Aorta (tissue), 5 donors: ENCODE results near the gene HOXA4. TPM values are rescaled to one million over a fixed set of nuclear protein-coding genes. Genes with fewer than 3 reads are reported as not detected.

Source experiments
- ATAC-seq: fragments of 200-7000 bp; cut with Tn5 transposase; one replicate; pipeline ENCODE4 v1.9.1; 2022; ENCODE audit warnings: moderate library complexity; ENCODE audit not compliant: low FRiP score
- DNase-seq, 2 donors: peaks; one replicate each; pipeline ENCODE4 v3.0.0-alpha.2; 2020
- H3K27ac ChIP-seq, 2 donors: one replicate each; pipeline ENCODE4 v1.5.1; 2013; ENCODE audit warnings: low read length in 2 of 2, mild to moderate bottlenecking in 2 of 2, moderate library complexity in 2 of 2, control low read depth in 1 of 2, inconsistent platforms in 1 of 2, low read depth in 1 of 2
- H3K27me3 ChIP-seq, 2 donors: one replicate each; pipeline ENCODE4 v1.6.1; 2013; ENCODE audit warnings: control low read depth in 1 of 2, low read length in 1 of 2, mild to moderate bottlenecking in 1 of 2, moderate library complexity in 1 of 2; ENCODE audit not compliant: insufficient read depth in 2 of 2, control insufficient read depth in 1 of 2
- H3K36me3 ChIP-seq, 2 donors: one replicate each; pipeline ENCODE4 v1.6.1; 2013; ENCODE audit warnings: control low read depth in 1 of 2, low read length in 1 of 2, mild to moderate bottlenecking in 1 of 2; ENCODE audit not compliant: insufficient read depth in 2 of 2, control insufficient read depth in 1 of 2
- H3K4me1 ChIP-seq, 2 donors: one replicate each; pipeline ENCODE4 v1.6.1; 2013; ENCODE audit warnings: low read length in 2 of 2, control low read depth in 1 of 2, mild to moderate bottlenecking in 1 of 2, moderate library complexity in 1 of 2; ENCODE audit not compliant: insufficient read depth in 2 of 2, control insufficient read depth in 1 of 2
- H3K4me3 ChIP-seq, 2 donors: one replicate each; pipeline ENCODE4 v1.5.1; 2013; ENCODE audit warnings: low read length in 2 of 2, control low read depth in 1 of 2, mild to moderate bottlenecking in 1 of 2
- H3K9me3 ChIP-seq: one replicate; pipeline ENCODE4 v1.6.1; 2013; ENCODE audit warnings: mild to moderate bottlenecking, low read length; ENCODE audit not compliant: control insufficient read depth
- WGBS, 2 donors: extraction: QIAGEN DNeasy Blood & Tissue Kit; methylation state at CpG; one replicate each; pipeline ENCODE4 v1.1.7; 2013; 5-methylcytosine and 5-hydroxymethylcytosine counted together
- intact Hi-C, 2 donors: fragments of 100-400 bp; cut with DNase I; formaldehyde crosslinking; loops; one replicate each; pipeline versions ENCODE4 v1.14.2 to v1.15.0; 2022
- polyA plus RNA-seq, 2 donors: library from polyadenylated mRNA; stranded (reverse); fragments of 200-250 nt; gene quantifications; one replicate each; pipeline ENCODE4 v1.2.3, GENCODE V29; 2013
- total RNA-seq, 2 donors: library from RNA; stranded (reverse); fragmentation: NEBNext Ultra II Directional; extraction: Animal tissue kit (Norgen Biotek cat#: 25700); gene quantifications; one replicate each; pipeline ENCODE4 v1.2.1, GENCODE V29; 2021
- donor health status: healthy with polysubstance abuse.
- donor health status: Bipolar disorder and iron deficiency.
- donor health status: DM: no; HTN: no; CAD: no.
- donor health status: DM: no; HTN: no; CAD: no.
- donor health status: DM: yes; HTN: yes; CAD: no.

The HOXA4 gene
- total and polyA plus RNA-seq, 4 donors, result 2.6 to 11.6 (median 7.9) TPM

GRCh38 chr7:27117887-27118491 is 12.6 kb downstream of the HOXA4 start:
- no peaks in the 10 kb centered on the region for H3K9me3 ChIP-seq
- ATAC-seq (no peak), DNase-seq (peak in 1 of 2 donors; percentile 51)
- no peaks in the 10 kb centered on the region for H3K36me3 ChIP-seq
- no peaks in the 10 kb centered on the region for H3K27me3 ChIP-seq
- intact Hi-C loops, result loop anchor here in 1 of 2 donors (2.0 kb wide), 1 partner anchor 21 kb away; no protein-coding TSS in a partner anchor
- H3K4me3 ChIP-seq, result peak overlapping the region; percentile 53 to 64
- H3K27ac ChIP-seq, result peak overlapping the region; percentile 11 to 70
- WGBS, 2 donors, result 1 to 8% methylated on average over 19 of the region's 19 CpGs
- H3K4me1 ChIP-seq, result no peaks in the 10 kb centered on the region

- ATAC-seq, result no peak
- no peaks in the 10 kb centered on the region for H3K9me3 ChIP-seq
- intact Hi-C loops, result loop anchor here in 1 of 2 donors (2.0 kb wide), 1 partner anchor 20 kb away; no protein-coding TSS in a partner anchor
- 7 to 10% methylated on average over 12 of the region's 12 CpGs for WGBS, 2 donors
- no peaks in the 10 kb centered on the region for H3K36me3 ChIP-seq
- peak overlapping the region; percentile 70 to 72 for H3K27ac ChIP-seq
- no peak for DNase-seq
- H3K4me3 ChIP-seq, result peak overlapping the region; percentile 53 to 64
- H3K27me3 ChIP-seq, result no peaks in the 10 kb centered on the region
- H3K4me1 ChIP-seq, result no peaks in the 10 kb centered on the region
These were observed 13.3 kb downstream of the HOXA4 start for GRCh38 chr7:27116962-27117886.

DNA sequence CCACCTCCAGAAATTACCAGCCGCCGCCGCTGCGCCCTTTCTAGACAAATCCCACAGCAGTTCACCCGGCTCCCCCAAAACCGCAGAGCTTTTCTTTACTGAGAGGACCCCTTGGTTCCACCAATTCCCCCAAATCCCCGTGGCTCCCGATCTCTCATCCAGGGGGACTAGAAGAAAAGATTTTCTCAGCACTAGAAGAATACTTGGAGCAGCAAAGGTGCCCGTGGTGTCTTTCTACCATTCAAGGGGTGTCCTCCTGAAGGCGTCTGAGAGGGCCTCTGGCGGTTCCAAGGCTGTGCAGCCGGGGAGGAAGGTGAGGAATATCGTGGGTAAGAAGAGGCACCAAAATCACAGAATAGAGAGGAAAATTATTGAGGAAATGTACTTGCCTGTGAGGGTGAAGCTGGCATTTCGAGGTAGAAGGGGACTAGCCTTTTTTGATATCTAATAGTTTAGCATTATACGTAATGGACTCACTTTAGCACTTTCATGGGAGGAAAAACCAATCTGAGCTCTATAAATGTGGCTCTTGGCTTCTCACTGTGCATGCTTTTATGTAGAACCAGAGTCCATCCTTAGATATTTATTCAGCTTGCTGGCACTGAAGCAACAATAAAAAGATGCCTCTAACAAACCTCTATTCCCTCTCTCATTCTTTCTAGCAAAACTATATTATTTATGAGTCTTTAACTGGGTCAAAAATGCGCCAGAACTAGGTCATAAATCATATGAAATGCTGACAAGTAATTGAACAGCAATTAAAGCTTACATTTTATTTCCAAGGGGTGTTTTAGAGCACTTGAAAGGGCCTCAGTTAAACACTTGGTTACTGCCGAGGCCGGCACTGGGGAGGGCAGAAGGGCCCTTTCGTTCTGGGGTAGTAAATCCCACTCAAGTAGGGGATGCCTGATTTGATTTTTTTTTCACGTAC is 14.3 kb downstream of the HOXA4 start:
- WGBS, 2 donors, result 5 to 9% methylated on average over 20 of the region's 20 CpGs
- Histone ChIP-seq H3K27me3 (no peaks in the 10 kb centered on the region), H3K4me1 (no peaks in the 10 kb centered on the region), H3K4me3 (peak overlapping the region; percentile 53 to 64), H3K9me3 (no peaks in the 10 kb centered on the region), H3K36me3 (no peaks in the 10 kb centered on the region), H3K27ac (peak overlapping the region; percentile 72 to 89)
- intact Hi-C loops, result loop anchor here in 1 of 2 donors (2.0 kb wide), 1 partner anchor 19 kb away; no protein-coding TSS in a partner anchor
- ATAC-seq, result no peak
- no peak for DNase-seq

DNA sequence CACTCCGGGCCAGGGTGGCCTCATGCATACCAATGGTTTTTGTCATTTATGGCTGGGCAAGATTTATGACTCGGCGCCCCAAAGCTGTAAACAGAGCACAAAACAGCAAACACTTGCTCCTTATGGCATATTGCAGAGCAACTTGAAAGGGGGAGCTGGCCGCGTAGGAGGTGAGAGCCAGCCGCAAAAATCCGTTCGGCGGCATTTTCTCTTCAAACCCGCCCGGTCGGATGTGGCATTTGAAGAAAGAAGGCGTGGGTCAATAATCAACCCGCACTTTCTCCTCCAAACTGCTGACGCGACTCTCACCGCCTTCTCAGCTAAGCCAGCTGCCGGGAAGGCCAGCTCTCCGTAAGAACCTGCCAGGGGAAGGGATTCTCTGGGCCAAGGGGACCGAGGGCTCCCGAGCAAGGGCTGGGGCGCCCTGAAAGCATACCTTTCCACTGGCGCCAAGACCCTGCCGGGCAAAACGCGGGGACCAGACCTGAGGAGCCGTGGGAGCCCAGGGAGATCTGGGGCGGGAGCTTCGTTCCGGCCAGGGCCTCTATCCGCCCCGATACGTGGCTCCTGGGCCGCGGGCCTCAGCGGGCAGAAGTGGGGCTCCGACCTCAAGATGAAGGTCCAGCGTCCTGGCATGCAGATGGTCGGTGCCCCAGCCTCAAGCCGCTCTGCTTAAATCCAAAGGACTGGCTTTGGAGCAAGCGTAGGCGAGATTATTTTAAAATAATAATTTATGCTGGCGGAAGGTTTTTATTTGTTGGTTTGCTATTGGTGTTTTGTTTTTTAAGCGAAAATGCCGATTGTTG is 15.1 kb downstream of the HOXA4 start:
- intact Hi-C loops, result loop anchor here in 1 of 2 donors (2.0 kb wide), 2 partner anchors 19 to 1259 kb away; no protein-coding TSS in a partner anchor
- peak overlapping the region; percentile 72 to 89 for H3K27ac ChIP-seq
- H3K4me1 ChIP-seq, result no peaks in the 10 kb centered on the region
- no peaks in the 10 kb centered on the region for H3K27me3 ChIP-seq
- no peak for ATAC-seq
- peak in 1 of 2 donors; percentile 57 for DNase-seq
- H3K4me3 ChIP-seq, result peak overlapping the region; percentile 53 to 64
- WGBS, 2 donors, result 4 to 7% methylated on average over 44 to 45 of the region's 45 CpGs
- H3K36me3 ChIP-seq, result no peaks in the 10 kb centered on the region
- no peaks in the 10 kb centered on the region for H3K9me3 ChIP-seq

- no peaks in the 10 kb centered on the region for H3K9me3 ChIP-seq
- intact Hi-C loops, result loop anchor here in 1 of 2 donors (2.0 kb wide), 1 partner anchor 1258 kb away; no protein-coding TSS in a partner anchor
- H3K36me3 ChIP-seq, result no peaks in the 10 kb centered on the region
- ATAC-seq (no peak), DNase-seq (no peak)
- no peaks in the 10 kb centered on the region for H3K27me3 ChIP-seq
- H3K4me3 ChIP-seq, result peak overlapping the region; percentile 53 to 64
- H3K27ac ChIP-seq, result peak overlapping the region; percentile 10 to 89
- 4 to 5% methylated on average over 6 of the region's 6 CpGs for WGBS, 2 donors
- H3K4me1 ChIP-seq, result peaks cover 0 to 2% of the 10 kb centered on the region in 2 donors
These were observed 15.7 kb downstream of the HOXA4 start for GRCh38 chr7:27114881-27115220.

DNA sequence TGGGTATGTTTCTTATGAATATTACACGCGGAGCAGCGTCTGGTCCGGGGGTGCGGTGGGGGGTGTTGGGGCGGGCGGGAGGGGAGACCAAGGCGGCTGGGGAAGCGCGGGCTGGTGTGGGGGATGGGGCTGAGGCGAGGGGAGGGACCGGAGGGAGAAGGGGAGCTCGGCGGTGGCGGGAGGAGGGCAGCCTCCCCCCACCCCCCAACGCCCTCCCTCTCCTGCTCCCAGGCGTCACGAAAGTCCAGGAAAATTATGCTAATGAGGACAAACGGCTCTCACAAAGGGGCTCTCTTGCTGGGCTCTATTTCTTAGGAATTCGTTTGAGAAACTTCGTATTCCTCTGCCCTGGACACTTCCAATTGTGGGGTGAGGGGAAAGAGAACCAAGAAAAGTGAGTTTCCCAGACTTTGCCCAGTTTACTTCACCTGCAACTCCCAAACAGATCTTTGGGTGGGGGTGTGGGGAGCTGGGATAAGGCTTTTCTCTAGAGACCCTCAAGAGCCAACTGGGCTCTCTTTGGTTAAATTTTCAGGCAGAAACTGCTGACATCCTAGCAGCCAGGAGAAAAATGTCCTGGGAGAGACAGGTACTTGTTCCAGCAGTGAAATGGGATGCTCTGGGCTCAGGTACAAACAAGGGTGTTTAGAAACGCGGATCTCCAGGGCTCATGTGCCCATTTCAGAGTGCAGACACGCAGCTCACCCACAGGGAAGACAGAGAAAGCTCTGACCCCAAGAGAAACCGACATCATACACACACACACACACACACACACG is 16.4 kb downstream of the HOXA4 start:
- peaks cover 0 to 6% of the 10 kb centered on the region in 2 donors for H3K4me1 ChIP-seq
- peak; percentile 81 to 88 for DNase-seq
- intact Hi-C loops, result loop anchor here in 1 of 2 donors (2.0 kb wide), 1 partner anchor 1257 kb away; no protein-coding TSS in a partner anchor
- peak overlapping the region; percentile 84 to 94 for H3K4me3 ChIP-seq
- WGBS, 2 donors, result 1 to 5% methylated on average over 25 to 26 of the region's 26 CpGs
- ATAC-seq, result peak; percentile 12
- H3K27me3 ChIP-seq, result no peaks in the 10 kb centered on the region
- H3K36me3 ChIP-seq, result no peaks in the 10 kb centered on the region
- no peaks in the 10 kb centered on the region for H3K9me3 ChIP-seq
- peak overlapping the region; percentile 92 to 95 for H3K27ac ChIP-seq
